Small intestine (tissue), 7 donors: ENCODE data around the gene CCM2. TPM values are rescaled to one million over a fixed set of nuclear protein-coding genes. Genes with fewer than 3 reads are reported as not detected.

ENCODE experiments used
- DNase-seq, 2 donors: peaks; one replicate each; pipeline versions ENCODE4 v3.0.0 to v3.0.0-alpha.2; 2013
- FAIRE-seq: peaks from 2 replicates; lab custom pipeline; 2012; peaks lifted over from hg19 to GRCh38; lab: Jason Lieb, UNC
- H3K27ac ChIP-seq, 3 donors: one replicate each; pipeline ENCODE4 v1.5.1; 2013; ENCODE audit warnings: low read length in 2 of 3, mild to moderate bottlenecking in 2 of 3, control low read depth in 1 of 3, inconsistent platforms in 1 of 3, low read depth in 1 of 3, moderate library complexity in 1 of 3
- H3K27me3 ChIP-seq, 3 donors: one replicate each; pipeline ENCODE4 v1.6.1; 2013; ENCODE audit warnings: low read length in 3 of 3, inconsistent platforms in 1 of 3; ENCODE audit not compliant: control insufficient read depth in 3 of 3, insufficient read depth in 3 of 3
- H3K36me3 ChIP-seq, 3 donors: one replicate each; pipeline ENCODE4 v1.6.1; 2013; ENCODE audit warnings: low read length in 3 of 3, inconsistent platforms in 1 of 3, low read depth in 1 of 3, mild to moderate bottlenecking in 1 of 3, moderate library complexity in 1 of 3; ENCODE audit not compliant: control insufficient read depth in 3 of 3, insufficient read depth in 2 of 3
- H3K4me1 ChIP-seq, 3 donors: one replicate each; pipeline ENCODE4 v1.6.1; 2013; ENCODE audit warnings: low read length in 2 of 3, inconsistent platforms in 1 of 3, low read depth in 1 of 3, mild to moderate bottlenecking in 1 of 3, moderate library complexity in 1 of 3; ENCODE audit not compliant: control insufficient read depth in 3 of 3, insufficient read depth in 2 of 3
- H3K4me3 ChIP-seq, 3 donors: one replicate each; pipeline ENCODE4 v1.5.1; 2013; ENCODE audit warnings: low read length in 3 of 3, control low read depth in 1 of 3, inconsistent platforms in 1 of 3, low read depth in 1 of 3, mild to moderate bottlenecking in 1 of 3, moderate library complexity in 1 of 3
- H3K9me3 ChIP-seq, 2 donors: one replicate each; pipeline ENCODE4 v1.6.1; 2013; ENCODE audit warnings: low read depth in 1 of 2, low read length in 1 of 2; ENCODE audit not compliant: control insufficient read depth in 2 of 2, insufficient read depth in 1 of 2
- WGBS, 3 donors: extraction: QIAGEN DNeasy Blood & Tissue Kit; methylation state at CpG; one replicate each; pipeline ENCODE4 v1.1.7; 2013; 5-methylcytosine and 5-hydroxymethylcytosine counted together
- polyA plus RNA-seq, 4 donors: library from polyadenylated mRNA; stranded (reverse) in 3 of 4; unstranded in 1 of 4; fragments of 200-250 nt in 3 of 4; fragments of 120-200 nt in 1 of 4; gene quantifications; one replicate each; pipeline versions ENCODE4 v1.2.1 to v1.2.3, GENCODE V29; 2013
- donor health status: healthy with polysubstance abuse.
- donor health status: control.
- donor health status: control.
- donor health status: Bipolar disorder and iron deficiency.
- donor health status: healthy.

The CCM2 gene
- polyA plus RNA-seq, 4 donors, result 17.8 to 32.3 (median 24.7) TPM

GRCh38 chr7:45118292-45118691 lies 118.3 kb downstream of the CCM2 start:
- Histone ChIP-seq H3K36me3 (no peaks in the 10 kb centered on the region), H3K4me3 (no peak overlapping the region), H3K27ac (no peak overlapping the region), H3K4me1 (peaks cover 0 to 9% (median 0%) of the 10 kb centered on the region in 3 donors), H3K27me3 (no peaks in the 10 kb centered on the region), H3K9me3 (peaks cover 0 to 9% of the 10 kb centered on the region in 2 donors)
- DNase-seq (no peak), FAIRE-seq (no peak)
- 77 to 85% (median 82%) methylated on average over 4 of the region's 4 CpGs for whole genome bisulfite sequencing, 3 donors

- FAIRE-seq (no peak), DNase-seq (no peak)
- H3K27me3 ChIP-seq, result no peaks in the 10 kb centered on the region
- H3K4me3 ChIP-seq, result no peak overlapping the region
- H3K36me3 ChIP-seq, result no peaks in the 10 kb centered on the region
- peaks cover 0 to 9% (median 0%) of the 10 kb centered on the region in 3 donors for H3K4me1 ChIP-seq
- no peak overlapping the region for H3K27ac ChIP-seq
- WGBS, 3 donors, result 84 to 92% (median 90%) methylated on average over 3 of the region's 3 CpGs
- H3K9me3 ChIP-seq, result peaks cover 0 to 9% of the 10 kb centered on the region in 2 donors
Measured at GRCh38 chr7:45118889-45119331, 118.9 kb downstream of the CCM2 start.

- Histone ChIP-seq H3K27ac (no peak overlapping the region), H3K27me3 (no peaks in the 10 kb centered on the region), H3K9me3 (peaks cover 0 to 9% of the 10 kb centered on the region in 2 donors), H3K36me3 (no peaks in the 10 kb centered on the region), H3K4me3 (no peak overlapping the region), H3K4me1 (peaks cover 0 to 6% (median 0%) of the 10 kb centered on the region in 3 donors)
- no peak for DNase-seq
- 95 to 99% (median 97%) methylated on average over 3 of the region's 3 CpGs for WGBS, 3 donors
- FAIRE-seq, result no peak
Measured at GRCh38 chr7:45119550-45119949, 119.5 kb downstream of the CCM2 start.

GRCh38 chr7:45122975-45123860 lies 123.2 kb downstream of the CCM2 start:
- H3K27ac ChIP-seq, result no peak overlapping the region
- DNase-seq (no peak), FAIRE-seq (no peak)
- 80 to 84% (median 82%) methylated on average over 16 of the region's 16 CpGs for WGBS, 3 donors
- H3K4me1 ChIP-seq, result no peaks in the 10 kb centered on the region
- H3K27me3 ChIP-seq, result no peaks in the 10 kb centered on the region
- H3K9me3 ChIP-seq, result peaks cover 0 to 9% of the 10 kb centered on the region in 2 donors
- H3K36me3 ChIP-seq, result no peaks in the 10 kb centered on the region
- no peak overlapping the region for H3K4me3 ChIP-seq

GRCh38 chr7:45123913-45124710 lies 124.1 kb downstream of the CCM2 start:
- Histone ChIP-seq H3K4me3 (no peak overlapping the region), H3K9me3 (peaks cover 0 to 9% of the 10 kb centered on the region in 2 donors), H3K36me3 (no peaks in the 10 kb centered on the region), H3K27me3 (no peaks in the 10 kb centered on the region), H3K4me1 (no peaks in the 10 kb centered on the region), H3K27ac (no peak overlapping the region)
- WGBS, 3 donors, result 75 to 82% (median 81%) methylated on average over 12 of the region's 12 CpGs
- no peak for FAIRE-seq
- no peak for DNase-seq

GRCh38 chr7:45125193-45125904 lies 125.3 kb downstream of the CCM2 start:
- Histone ChIP-seq H3K4me1 (no peaks in the 10 kb centered on the region), H3K27me3 (no peaks in the 10 kb centered on the region), H3K36me3 (no peaks in the 10 kb centered on the region), H3K9me3 (peaks cover 0 to 9% of the 10 kb centered on the region in 2 donors), H3K4me3 (no peak overlapping the region), H3K27ac (no peak overlapping the region)
- no peak for FAIRE-seq
- DNase-seq, result no peak
- WGBS, 3 donors, result 90 to 92% (median 91%) methylated on average over 11 of the region's 11 CpGs
